Stomach (tissue), 9 donors: ENCODE data around the gene FGFRL1. TPM values are rescaled to one million over a fixed set of nuclear protein-coding genes. Genes with fewer than 3 reads are reported as not detected.

Source experiments
- DNase-seq, 2 donors: peaks; one replicate each; pipeline versions ENCODE4 v3.0.0 to v3.0.0-alpha.2; 2013 to 2019
- H3K27ac ChIP-seq, 5 donors: fragments of 200-600 bp in 4 of 5; sonication (generic) in 4 of 5; one replicate each; pipeline ENCODE4 v1.5.1; 2013 to 2019; ENCODE audit warnings: mild to moderate bottlenecking in 1 of 5, moderate library complexity in 1 of 5
- H3K27me3 ChIP-seq, 3 donors: fragments of 200-600 bp; sonication (generic); one replicate each; pipeline ENCODE4 v1.5.1; 2017 to 2019; ENCODE audit warnings: mixed run types in 1 of 3
- H3K36me3 ChIP-seq, 4 donors: fragments of 200-600 bp; sonication (generic); 1 replicate in 3 of 4; 2 replicates in 1 of 4; pipeline ENCODE4 v1.5.1; 2016 to 2019
- H3K4me1 ChIP-seq, 4 donors: fragments of 200-600 bp; sonication (generic); one replicate each; pipeline ENCODE4 v1.5.1; 2016 to 2019
- H3K4me3 ChIP-seq, 4 donors: fragments of 200-600 bp; sonication (generic) in 3 of 4; one replicate each; pipeline ENCODE4 v1.5.1; 2016 to 2019; ENCODE audit warnings: mild to moderate bottlenecking in 1 of 4
- H3K9me3 ChIP-seq, 4 donors: fragments of 200-600 bp; sonication (generic); one replicate each; pipeline ENCODE4 v1.5.1; 2016 to 2019
- EP300 ChIP-seq: sonication (generic); formaldehyde crosslinking; IDR thresholded peaks from one replicate; pipeline ENCODE4 v1.6.1; 2017; ENCODE audit warnings: antibody characterized with exemption
- POLR2A ChIP-seq, 4 donors: fragments of 450-650 bp; IDR thresholded peaks; one replicate each; pipeline ENCODE4 v1.6.1; 2016; ENCODE audit warnings: antibody characterized with exemption in 4 of 4, control low read depth in 2 of 4, mild to moderate bottlenecking in 1 of 4, moderate library complexity in 1 of 4
- POLR2AphosphoS5 ChIP-seq, 3 donors: sonication (generic); formaldehyde crosslinking; IDR thresholded peaks; one replicate each; pipeline ENCODE4 v1.6.1; 2016; ENCODE audit warnings: antibody characterized with exemption in 3 of 3
- WGBS, 5 donors: extraction: QIAGEN DNeasy Blood & Tissue Kit in 3 of 5; methylation state at CpG; one replicate each; pipeline versions ENCODE4 v1.1.5 to v1.1.7; 2013 to 2018; 5-methylcytosine and 5-hydroxymethylcytosine counted together
- intact Hi-C: fragments of 100-400 bp; cut with DNase I; formaldehyde crosslinking; loops from one replicate; pipeline ENCODE4 v1.15.1; 2023; ENCODE audit warnings: low total_unique reads
- polyA plus RNA-seq, 3 donors: library from polyadenylated mRNA; stranded (reverse); fragments of 200-250 nt; gene quantifications; one replicate each; pipeline ENCODE4 v1.2.3, GENCODE V29; 2013
- total RNA-seq, 5 donors: library from RNA; depleted of rRNA; stranded (reverse); fragments of >200 nt; gene quantifications; one replicate each; pipeline versions ENCODE4 v1.1.0 to v1.2.3, GENCODE V29; 2014 to 2016
- TF ChIP-seq, protein P1 (sequence below), 7 experiments: fragments of 450-650 bp in 4 of 7; fragments of 200-600 bp in 3 of 7; sonication (generic) in 3 of 7; IDR thresholded peaks; one replicate each; pipeline ENCODE4 v1.5.1; 2016 to 2019; ENCODE audit warnings: antibody characterized with exemption in 7 of 7, control low read depth in 2 of 7, mild to moderate bottlenecking in 1 of 7
- donor health status: healthy with polysubstance abuse.
- donor health status: Bipolar disorder and iron deficiency.
- donor health status: healthy.

FGFRL1 gene
- total and polyA plus RNA-seq, 8 donors = 3.5 to 42.7 (median 9.8) TPM

DNA sequence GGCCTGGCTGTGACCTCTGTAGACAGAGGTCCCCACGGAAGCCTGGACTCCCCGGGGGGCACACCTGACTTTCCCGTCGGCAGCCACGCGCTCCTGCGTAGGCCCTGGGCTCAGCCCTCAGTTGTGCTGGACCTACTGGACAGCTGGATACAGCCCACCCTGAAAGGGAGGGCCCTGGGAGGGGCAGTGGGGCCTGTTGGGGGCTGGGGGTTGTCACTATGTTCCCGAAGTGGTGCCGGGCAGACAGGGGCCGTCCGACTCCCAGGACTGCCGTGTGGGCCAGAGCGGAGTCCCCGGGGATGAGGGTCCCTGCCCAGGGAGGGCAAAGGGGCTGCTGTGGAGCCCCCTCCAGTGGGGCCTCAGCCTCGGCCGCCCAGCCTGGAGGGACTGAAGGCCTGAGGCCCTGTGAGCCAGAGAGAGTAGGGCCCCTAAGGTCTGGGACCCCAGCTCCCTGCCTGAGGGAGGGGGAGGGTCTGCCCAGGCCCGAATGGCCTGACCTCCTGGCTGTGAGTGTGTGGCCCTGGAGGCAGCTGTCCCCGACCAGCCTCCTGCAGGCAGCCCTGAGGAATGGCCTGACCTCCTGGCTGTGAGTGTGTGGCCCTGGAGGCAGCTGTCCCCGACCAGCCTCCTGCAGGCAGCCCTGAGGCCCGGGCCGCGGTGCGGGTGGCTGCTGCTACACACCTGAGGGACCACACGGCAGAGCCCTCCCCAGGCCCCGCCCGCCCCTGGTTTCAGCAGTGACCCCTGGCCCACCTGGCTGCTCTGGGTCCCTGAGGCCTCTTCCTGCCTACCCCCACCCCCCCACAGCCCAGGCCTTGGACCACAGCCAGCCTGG, 25.8 kb downstream of the FGFRL1 start:
- intact Hi-C loops = no loop called here
- peaks cover 48 to 81% (median 76%) of the 10 kb centered on the region in 4 donors for H3K4me1 ChIP-seq
- DNase-seq = no peak
- H3K36me3 ChIP-seq = no peaks in the 10 kb centered on the region
- WGBS, 5 donors = 80 to 87% (median 82%) methylated on average over 7 to 26 of the region's 26 CpGs
- H3K4me3 ChIP-seq = no peak overlapping the region
- peaks cover 0 to 23% (median 5%) of the 10 kb centered on the region in 3 donors for H3K27me3 ChIP-seq
- TF ChIP-seq, protein P1, sequence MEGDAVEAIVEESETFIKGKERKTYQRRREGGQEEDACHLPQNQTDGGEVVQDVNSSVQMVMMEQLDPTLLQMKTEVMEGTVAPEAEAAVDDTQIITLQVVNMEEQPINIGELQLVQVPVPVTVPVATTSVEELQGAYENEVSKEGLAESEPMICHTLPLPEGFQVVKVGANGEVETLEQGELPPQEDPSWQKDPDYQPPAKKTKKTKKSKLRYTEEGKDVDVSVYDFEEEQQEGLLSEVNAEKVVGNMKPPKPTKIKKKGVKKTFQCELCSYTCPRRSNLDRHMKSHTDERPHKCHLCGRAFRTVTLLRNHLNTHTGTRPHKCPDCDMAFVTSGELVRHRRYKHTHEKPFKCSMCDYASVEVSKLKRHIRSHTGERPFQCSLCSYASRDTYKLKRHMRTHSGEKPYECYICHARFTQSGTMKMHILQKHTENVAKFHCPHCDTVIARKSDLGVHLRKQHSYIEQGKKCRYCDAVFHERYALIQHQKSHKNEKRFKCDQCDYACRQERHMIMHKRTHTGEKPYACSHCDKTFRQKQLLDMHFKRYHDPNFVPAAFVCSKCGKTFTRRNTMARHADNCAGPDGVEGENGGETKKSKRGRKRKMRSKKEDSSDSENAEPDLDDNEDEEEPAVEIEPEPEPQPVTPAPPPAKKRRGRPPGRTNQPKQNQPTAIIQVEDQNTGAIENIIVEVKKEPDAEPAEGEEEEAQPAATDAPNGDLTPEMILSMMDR (IDR thresholded peaks at IDR 0.05) = no peak
- TF ChIP-seq EP300 = no peak
- no peak for TF ChIP-seq POLR2AphosphoS5 (IDR thresholded peaks at IDR 0.05)
- no peak for TF ChIP-seq POLR2A (IDR thresholded peaks at IDR 0.05)
- no peak overlapping the region for H3K27ac ChIP-seq
- no peaks in the 10 kb centered on the region for H3K9me3 ChIP-seq

DNA sequence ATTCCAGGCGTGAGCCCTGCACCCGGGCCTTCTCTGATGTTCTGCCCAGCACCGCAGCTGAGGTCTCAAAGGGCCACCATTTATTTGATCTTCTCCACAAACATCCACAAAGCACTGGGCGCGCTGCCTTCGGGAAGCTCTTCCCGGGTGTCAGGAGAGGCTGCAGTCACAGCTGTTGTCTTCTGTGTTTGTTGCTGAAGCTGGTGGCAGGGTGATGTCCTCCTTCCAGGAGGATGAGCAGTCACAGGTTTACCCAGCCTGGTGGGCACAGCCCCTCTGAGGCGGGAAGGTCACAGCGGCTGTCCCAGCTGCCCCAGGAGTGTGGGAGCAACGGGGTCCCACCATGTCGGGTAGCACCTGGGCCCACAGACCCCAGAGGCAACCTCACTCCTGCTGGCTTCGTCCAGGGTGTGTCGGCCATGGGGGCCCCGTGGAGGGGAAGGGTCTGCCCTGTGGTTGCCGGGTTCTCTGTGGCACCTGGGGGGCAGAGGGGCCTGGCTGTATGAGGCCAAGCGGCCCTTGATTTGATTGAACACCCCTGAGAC, 27.6 kb downstream of the FGFRL1 start:
- peaks cover 53 to 84% (median 73%) of the 10 kb centered on the region in 4 donors for H3K4me1 ChIP-seq
- TF ChIP-seq, protein P1 (IDR thresholded peaks at IDR 0.05) = no peak
- no peak for TF ChIP-seq POLR2AphosphoS5 (IDR thresholded peaks at IDR 0.05)
- TF ChIP-seq POLR2A (IDR thresholded peaks at IDR 0.05) = no peak
- no peak for TF ChIP-seq EP300
- H3K27ac ChIP-seq = peak overlapping the region; percentile 32 to 87 (median 69)
- intact Hi-C loops = no loop called here
- H3K9me3 ChIP-seq = no peaks in the 10 kb centered on the region
- H3K36me3 ChIP-seq = no peaks in the 10 kb centered on the region
- DNase-seq = no peak
- 46 to 76% (median 61%) methylated on average over 7 to 16 of the region's 16 CpGs for WGBS, 5 donors
- peaks cover 0 to 21% (median 9%) of the 10 kb centered on the region in 3 donors for H3K27me3 ChIP-seq
- no peak overlapping the region for H3K4me3 ChIP-seq

DNA sequence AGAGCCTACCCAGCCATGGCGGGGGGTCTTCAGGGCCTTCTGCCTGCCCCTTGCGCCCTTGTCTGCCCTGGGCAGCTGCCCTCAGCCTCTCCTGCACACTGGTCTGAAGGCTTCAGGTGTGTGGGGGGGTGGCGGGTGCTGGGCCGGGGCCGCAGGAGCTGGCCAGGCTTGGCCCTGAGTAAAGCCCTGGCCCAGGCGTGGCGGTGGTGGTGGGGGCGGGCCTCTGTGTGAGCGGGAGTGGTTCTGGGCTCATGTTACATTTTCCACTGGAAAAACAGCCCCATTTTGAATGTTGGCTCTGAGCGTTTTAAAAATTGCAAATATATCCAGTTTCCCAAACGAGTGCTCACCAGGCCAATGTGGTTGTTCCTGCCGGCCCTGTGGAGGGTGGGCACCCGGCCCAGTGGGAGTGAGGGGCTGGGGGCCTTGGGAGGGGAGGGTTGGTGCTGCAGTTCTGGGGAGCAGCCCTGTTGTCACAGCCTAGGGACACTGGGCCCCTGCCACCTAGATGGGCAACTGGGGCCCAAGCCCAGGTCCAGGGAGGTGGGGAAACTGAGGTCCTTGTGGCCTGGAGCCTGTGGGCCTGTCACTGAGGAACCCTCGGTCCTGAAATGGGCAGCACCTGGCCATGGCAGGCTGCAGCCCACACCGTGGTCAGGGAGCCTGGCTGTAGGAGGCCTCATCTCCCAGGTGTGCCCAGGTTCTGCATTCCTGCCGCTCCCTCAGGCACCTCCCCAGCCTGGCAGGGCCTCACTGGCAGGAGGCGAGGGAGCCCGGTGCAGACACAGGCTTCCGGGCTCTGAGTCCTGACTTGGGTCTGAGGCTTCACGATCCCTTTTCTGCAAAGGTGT, 28.3 kb downstream of the FGFRL1 start:
- 20 to 56% (median 30%) methylated on average over 15 to 20 of the region's 20 CpGs for WGBS, 5 donors
- H3K27ac ChIP-seq = peak overlapping the region; percentile 55 to 87 (median 69)
- no peak overlapping the region for H3K4me3 ChIP-seq
- no peaks in the 10 kb centered on the region for H3K36me3 ChIP-seq
- peaks cover 48 to 84% (median 71%) of the 10 kb centered on the region in 4 donors for H3K4me1 ChIP-seq
- no peaks in the 10 kb centered on the region for H3K9me3 ChIP-seq
- no peak for TF ChIP-seq POLR2A (IDR thresholded peaks at IDR 0.05)
- TF ChIP-seq, protein P1 (IDR thresholded peaks at IDR 0.05) = no peak
- TF ChIP-seq EP300 = no peak
- no peak for TF ChIP-seq POLR2AphosphoS5 (IDR thresholded peaks at IDR 0.05)
- peak; percentile 82 to 88 for DNase-seq
- H3K27me3 ChIP-seq = peaks cover 0 to 28% (median 14%) of the 10 kb centered on the region in 3 donors
- intact Hi-C loops = no loop called here
